HG02623 (cell line): ENCODE measurements around the gene VAT1L.
A peak's percentile ranks its signal among the peaks of the same experiment; 100 is the strongest.
"Not testable (repeated sequence)": the region's sequence is repeated elsewhere in the genome, so short reads cannot be mapped to it uniquely, and the experiment has no call there.

Source experiments
- ATAC-seq: cut with Tn5 transposase; IDR thresholded peaks from one replicate; pipeline ENCODE4 v1.9.1; 2021; ENCODE audit warnings: moderate library complexity; ENCODE audit not compliant: unreplicated experiment

The VAT1L gene

DNA sequence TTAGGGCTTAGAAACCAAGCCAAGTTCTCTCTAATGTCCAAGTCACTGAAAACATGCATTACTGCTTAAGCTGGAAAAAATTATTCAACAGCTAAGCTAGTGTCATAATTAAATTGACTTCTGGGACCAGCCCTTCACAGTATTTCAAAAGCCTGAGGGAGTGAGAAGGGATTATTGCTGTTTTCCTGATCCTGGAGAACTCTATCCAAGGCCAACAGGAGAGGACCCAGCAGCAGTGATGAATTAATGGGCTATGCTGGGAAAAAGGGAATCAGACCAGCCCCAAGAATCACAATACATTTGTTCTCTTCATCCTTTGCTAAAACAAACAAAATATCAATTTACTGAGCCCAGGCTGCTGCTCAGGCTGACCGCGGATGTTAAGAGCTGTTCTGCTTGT lies 199.4 kb downstream of the VAT1L start:
- ATAC-seq = no peak

- no peak for ATAC-seq
Measured at GRCh38 chr16:77989846-77990245, 201.5 kb downstream of the VAT1L start.

- ATAC-seq = no peak
Measured at GRCh38 chr16:77991701-77992100, 203.3 kb downstream of the VAT1L start.

DNA sequence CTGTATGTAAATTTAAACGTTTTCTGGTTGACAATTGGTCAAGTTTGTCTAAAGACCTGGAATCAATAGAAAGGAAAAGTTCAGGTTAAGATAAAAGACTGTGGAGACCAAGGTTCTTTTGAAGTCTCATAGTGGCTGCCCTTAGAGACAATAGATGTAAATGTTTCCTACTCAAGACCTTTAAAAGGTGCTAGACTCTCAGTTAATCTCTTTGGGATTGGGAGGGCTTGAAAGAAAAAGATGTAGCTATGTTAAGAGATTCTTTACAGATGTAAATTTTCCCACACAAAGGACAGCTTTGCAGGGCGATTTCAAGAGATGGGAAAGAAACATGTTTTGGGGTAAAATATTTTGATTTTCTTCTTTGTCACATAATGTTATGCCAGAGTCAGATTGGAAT lies 204.0 kb downstream of the VAT1L start:
- not testable (repeated sequence) for ATAC-seq

DNA sequence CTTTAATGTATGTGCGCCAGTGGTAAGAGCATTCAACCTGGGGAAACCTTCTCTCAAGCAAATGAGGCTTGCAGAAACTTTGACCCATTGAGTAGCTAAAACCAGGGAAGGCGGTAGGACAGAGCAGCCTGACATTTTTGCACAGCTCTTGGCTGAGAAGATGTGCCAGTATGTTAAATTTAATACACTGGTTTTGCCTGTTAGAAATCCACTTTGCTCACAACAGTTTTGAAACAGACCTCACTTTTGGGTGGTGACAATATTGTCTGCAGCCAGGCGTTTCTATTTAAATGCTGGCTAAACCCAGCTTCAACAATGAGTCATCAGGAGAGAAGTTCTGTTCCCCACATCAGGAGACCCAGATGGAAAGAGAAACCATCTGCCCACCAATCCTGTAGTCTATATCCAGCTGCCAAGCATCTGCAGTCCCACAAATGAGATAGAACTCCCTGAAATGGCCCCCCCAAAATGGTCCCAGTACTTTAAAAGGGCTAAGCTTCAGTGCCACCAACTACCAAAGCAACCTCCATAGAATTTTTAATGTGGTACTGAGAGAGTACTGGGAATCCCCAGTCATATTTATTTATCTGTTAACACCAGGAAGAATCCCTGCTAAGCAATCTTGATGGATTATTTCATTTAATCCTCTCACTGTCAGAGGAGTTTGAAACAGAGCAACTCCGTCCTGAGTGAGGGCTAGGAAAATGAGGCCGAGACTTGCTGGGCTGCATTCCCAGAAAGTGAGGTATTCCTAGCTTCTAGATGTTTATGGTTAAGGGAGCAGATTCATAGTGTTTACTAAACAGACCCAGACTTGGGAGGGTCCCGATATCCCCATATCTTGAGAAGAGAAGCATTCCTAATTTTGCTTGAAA lies 205.0 kb downstream of the VAT1L start:
- no peak for ATAC-seq

GRCh38 chr16:77995843-77996455 lies 207.6 kb downstream of the VAT1L start:
- ATAC-seq = no peak

DNA sequence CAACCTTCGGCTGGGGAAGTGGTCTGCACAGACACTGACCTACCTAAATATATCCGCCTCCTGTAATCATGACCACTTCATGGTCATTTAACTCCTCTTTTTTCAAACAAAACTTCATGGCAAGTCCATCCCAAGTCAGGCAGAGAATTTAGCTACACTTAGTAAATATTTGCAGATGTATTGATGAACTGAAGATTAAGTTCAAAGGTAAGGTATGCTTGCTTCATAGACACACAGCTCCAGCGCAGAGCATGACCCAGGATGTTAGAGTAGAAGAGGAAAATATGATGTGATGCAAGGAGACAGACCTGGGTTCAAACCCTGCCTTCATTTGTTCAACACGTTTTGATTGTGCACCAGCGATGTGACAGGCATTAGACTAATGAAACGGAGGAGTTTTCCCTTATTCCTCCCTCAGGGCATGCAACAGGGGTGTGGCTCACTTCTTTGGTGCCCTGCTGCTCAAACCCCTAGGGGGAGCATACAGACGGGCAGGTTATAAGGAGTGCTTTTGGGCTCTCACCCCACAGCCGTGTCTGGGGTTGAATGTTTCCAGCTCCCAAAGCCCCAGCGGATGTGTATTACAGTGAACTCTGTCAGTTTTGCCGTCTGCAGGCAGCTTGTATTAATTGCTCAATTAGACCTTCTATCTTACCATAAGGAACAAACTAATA lies 210.1 kb downstream of the VAT1L start:
- ATAC-seq = no peak

DNA sequence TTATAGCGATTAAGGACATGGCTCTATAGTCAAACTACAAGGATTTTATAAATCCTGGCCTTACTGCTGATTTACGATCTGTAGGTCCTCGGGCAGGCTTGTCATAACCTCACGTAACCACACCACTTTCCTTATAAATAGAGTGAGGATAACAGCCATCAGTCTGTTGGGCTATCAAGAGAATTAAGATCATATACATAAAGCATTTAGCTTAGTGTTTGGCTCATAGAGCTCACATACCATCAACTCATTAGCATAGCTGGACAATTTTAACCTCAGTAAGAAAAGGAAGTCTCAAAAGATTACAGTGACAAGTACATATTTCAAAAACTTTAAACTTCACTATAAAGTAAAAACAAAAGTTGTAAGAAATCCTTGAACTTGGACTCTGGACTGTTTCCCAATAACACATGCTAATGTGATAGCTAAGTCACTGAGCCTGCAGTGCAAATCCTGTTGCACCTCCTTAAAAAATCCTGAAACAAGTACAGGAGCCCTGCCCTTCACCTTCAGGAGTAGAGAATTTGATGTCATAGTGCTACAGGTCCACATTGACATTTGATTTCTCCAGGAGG lies 213.2 kb downstream of the VAT1L start:
- no peak for ATAC-seq

- peak; percentile 98 for ATAC-seq
Measured at GRCh38 chr16:78002915-78003538, 214.7 kb downstream of the VAT1L start.

DNA sequence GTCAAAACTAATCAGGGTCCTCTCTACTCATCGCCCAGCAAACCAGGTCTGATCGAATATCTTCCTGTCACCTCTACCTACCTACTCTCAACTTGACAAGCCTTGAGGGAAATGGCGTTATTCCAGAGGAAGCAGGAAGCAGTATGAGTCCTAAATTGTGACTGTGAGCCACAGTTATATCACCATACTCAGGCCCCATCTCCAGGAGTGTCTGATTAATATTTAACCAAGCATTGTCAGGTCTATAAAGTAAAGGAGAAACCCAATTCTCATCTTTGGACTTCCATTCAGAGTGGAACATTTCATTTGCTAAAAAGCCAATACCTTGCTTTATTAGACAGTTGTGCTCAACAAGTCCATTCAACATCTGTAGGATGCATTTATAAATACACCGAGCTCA lies 216.2 kb downstream of the VAT1L start:
- no peak for ATAC-seq

DNA sequence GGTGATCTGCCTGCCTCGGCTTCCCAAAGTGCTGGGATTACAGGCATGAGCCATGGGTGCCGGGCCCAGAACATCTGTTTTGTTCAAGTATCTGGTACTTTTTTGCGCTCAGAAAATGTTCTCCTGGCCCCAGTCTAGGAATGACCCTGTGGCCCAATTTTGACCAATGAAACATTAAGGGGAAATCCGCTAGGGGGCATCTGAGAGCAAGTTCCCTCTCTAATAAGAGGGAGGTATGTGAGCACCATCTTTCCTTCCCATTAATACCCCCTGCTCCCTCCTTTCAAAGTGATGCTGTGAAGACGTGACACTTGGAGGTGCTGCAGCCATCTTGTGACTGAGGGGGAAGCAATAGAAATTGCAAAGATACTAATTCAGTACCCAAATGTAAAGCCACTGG lies 217.5 kb downstream of the VAT1L start:
- no peak for ATAC-seq

GRCh38 chr16:78007121-78007520 lies 218.8 kb downstream of the VAT1L start:
- ATAC-seq = no peak

DNA sequence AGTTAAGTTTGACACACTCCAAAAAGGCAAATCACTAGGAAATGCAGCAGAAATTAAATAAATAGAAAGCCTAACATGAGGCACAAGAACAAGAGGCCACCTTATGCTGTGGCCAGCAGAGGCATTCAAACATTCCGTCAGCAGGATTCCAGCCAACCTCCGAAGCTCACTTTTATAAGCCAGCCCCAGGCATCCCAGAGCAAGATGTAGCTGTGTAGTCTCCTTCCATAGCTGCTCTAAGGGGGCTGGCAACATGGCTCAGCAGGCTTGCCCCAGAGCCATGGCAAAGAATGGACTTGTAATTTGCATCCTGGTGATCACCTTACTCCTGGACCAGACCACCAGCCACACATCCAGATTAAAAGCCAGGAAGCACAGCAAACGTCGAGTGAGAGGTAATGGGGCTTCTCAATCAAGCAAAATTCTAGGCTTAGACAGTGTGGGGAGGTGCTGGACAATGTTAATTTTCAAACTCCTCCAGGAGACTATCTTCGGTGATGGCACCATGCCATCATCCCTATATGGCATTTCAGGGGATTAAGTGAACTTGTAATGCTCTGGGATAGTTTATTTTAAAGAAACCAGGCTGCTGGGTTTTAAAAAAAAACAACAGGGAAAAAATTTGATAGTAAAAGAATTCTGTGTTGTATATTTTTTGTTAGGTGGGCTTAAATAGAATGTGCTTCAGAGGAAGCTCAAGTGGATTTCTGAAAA lies 234.1 kb downstream of the VAT1L start, which contains the start of gene CLEC3A:
CLEC3A (plus strand) TSS at position 202 of the 714 bp plus-strand sequence; CDS start at position 281, 79 bp downstream.
- ATAC-seq = no peak

- ATAC-seq = no peak
Measured at GRCh38 chr16:78024159-78024558, 235.8 kb downstream of the VAT1L start.

- ATAC-seq = no peak
Measured at GRCh38 chr16:78025631-78026030, 237.3 kb downstream of the VAT1L start.

GRCh38 chr16:78028018-78028417 lies 239.7 kb downstream of the VAT1L start:
- ATAC-seq = no peak
